GM12878 (cell line): Measurements from ENCODE around the gene ZNF668.

Source experiments
- MAX ChIP-seq: IDR thresholded peaks from 2 replicates; pipeline ENCODE4 v1.6.1; 2012; ENCODE audit warnings: low read depth, low read length, improper control_type of control experiment
- PML ChIP-seq: IDR thresholded peaks from 2 replicates; pipeline ENCODE4 v1.6.1; 2012; ENCODE audit warnings: low read length, inconsistent platforms
- SRF ChIP-seq, 2 experiments: IDR thresholded peaks; 2 replicates each; pipeline ENCODE4 v1.6.1; 2011; ENCODE audit warnings: low read depth in 2 of 2, low read length in 2 of 2, mild to moderate bottlenecking in 1 of 2, moderate library complexity in 1 of 2

GRCh38 chr16:31084584-31085302 is 10.7 kb upstream of the ZNF668 start:
- TF ChIP-seq SRF (IDR thresholded peaks at IDR 0.05; ENCODE audit: low read depth in 2 of 2, low read length in 2 of 2) (no peak), MAX (no peak), PML (no peak)
